Esophagus squamous epithelium (tissue), 4 donors: ENCODE results near the gene KBTBD3.

Source experiments
- POLR2A ChIP-seq, 4 donors: fragments of 450-650 bp; IDR thresholded peaks; one replicate each; pipeline ENCODE4 v1.6.1; 2017; ENCODE audit warnings: antibody characterized with exemption in 4 of 4, mild to moderate bottlenecking in 4 of 4, moderate library complexity in 3 of 4
- TF ChIP-seq, protein P1 (sequence below), 6 experiments: fragments of 450-650 bp in 4 of 6; fragments of 200-600 bp in 2 of 6; sonication (generic) in 2 of 6; IDR thresholded peaks; one replicate each; pipeline ENCODE4 v1.5.1; 2016 to 2019; ENCODE audit warnings: antibody characterized with exemption in 6 of 6, mild to moderate bottlenecking in 4 of 6, moderate library complexity in 4 of 6

DNA sequence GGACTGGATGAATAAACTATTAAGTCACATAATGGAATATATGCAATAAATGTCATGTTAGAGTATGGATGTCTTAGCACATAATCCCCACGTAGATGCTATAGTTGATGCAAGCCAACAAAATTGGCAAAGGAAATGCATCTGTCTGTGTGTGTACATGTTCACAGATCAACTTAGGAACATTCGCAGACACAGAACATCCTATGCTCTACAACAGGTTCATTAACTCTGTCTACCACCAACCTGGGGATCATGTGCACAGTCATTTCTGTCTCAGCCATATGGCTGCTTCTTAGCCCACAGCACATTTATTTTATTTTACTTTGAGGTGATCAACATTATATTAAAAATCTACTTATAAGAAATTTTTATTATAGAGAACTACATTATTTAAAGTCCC is 60.1 kb downstream of the KBTBD3 start:
- TF ChIP-seq, protein P1, sequence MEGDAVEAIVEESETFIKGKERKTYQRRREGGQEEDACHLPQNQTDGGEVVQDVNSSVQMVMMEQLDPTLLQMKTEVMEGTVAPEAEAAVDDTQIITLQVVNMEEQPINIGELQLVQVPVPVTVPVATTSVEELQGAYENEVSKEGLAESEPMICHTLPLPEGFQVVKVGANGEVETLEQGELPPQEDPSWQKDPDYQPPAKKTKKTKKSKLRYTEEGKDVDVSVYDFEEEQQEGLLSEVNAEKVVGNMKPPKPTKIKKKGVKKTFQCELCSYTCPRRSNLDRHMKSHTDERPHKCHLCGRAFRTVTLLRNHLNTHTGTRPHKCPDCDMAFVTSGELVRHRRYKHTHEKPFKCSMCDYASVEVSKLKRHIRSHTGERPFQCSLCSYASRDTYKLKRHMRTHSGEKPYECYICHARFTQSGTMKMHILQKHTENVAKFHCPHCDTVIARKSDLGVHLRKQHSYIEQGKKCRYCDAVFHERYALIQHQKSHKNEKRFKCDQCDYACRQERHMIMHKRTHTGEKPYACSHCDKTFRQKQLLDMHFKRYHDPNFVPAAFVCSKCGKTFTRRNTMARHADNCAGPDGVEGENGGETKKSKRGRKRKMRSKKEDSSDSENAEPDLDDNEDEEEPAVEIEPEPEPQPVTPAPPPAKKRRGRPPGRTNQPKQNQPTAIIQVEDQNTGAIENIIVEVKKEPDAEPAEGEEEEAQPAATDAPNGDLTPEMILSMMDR (IDR thresholded peaks at IDR 0.05) = no peak
- no peak for TF ChIP-seq POLR2A (IDR thresholded peaks at IDR 0.05)
